Effector CD4-positive, alpha-beta T cell (primary cell): ENCODE data around the gene RPL15.
"Not testable (repeated sequence)": the region's sequence is repeated elsewhere in the genome, so short reads cannot be mapped to it uniquely, and the experiment has no call there.

Source experiments
- DNase-seq: peaks from one replicate; pipeline ENCODE4 v3.0.0-alpha.2; 2020

RPL15 gene

GRCh38 chr3:23889950-23890349 is 27.0 kb upstream of the RPL15 start:
- no peak for DNase-seq

DNA sequence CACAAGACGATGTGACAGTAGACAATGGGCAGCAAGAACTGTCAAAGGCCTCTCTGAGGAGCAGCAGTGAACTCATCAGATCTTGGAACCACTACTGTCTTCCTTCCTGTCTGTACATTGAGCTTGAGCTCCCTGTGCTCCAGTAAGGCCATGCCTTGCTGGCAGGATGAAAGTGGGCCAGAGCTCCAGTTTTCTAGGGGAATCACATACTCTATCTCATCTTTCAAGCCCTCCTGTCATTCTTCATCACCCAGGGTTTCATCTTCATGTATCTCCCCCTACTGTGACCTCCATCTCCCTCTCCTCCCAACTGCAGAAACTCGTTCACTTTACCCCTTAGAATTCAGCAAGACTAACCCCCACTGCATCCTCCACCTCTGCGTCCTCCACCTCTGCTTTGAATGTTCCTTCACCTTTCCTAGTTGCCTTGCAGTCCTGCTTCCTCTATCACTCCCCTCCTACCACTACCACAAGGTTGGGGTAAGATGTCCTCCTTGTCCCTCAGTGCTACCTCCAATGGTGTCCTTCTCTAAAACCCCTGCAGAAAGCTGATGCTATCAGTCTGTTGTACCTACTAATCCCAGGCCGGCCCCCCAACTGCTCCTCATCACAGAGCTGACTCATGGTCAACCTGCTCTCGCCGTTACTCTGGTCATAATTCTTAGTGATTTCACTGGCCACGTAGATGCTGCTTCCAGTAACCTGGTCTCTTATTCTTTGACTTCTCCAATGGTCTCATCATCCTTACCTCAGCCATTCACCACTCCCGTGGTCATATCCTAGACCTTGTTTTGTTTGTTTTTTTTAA is 22.5 kb upstream of the RPL15 start:
- DNase-seq = no peak

DNA sequence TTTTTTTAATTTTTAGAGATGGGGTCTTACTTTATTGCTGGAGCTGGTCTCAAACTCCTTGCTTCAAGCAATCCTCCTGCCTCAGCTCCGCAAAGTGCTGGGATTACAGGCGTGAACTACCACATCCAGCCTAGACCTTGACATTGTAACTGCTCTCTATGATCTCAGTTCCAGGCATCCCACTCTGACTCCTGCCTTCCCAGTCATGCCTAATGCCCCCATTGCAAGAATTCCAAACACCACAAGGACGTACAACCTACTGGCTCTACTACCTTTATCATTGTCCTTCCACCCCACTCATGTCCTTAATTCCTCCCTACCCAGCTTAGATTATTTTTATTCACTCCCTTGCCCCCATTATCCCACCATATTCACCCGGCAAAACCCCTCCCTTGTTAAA is 21.8 kb upstream of the RPL15 start:
- DNase-seq = no peak

GRCh38 chr3:23900744-23901143 is 16.2 kb upstream of the RPL15 start:
- no peak for DNase-seq

- no peak for DNase-seq
Observed at GRCh38 chr3:23904545-23904944, 12.4 kb upstream of the RPL15 start.

DNA sequence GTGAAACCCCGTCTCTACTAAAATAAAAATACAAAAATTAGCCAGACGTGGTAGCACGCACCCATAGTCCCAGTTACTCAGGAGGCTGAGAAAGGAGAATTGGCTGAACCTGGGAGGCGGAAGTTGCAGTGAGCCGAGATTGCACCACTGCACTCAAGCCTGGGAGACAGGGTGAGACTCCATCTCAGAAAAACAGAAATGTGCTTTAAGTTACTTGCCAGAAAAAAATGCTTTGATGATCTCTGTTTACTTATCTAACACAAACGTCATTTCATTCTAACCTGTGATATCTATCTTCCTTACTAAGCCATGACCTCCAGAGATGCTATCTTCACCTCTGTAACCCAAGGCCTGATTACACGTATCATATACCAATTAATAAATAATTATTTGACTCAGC is 7.6 kb upstream of the RPL15 start:
- no peak for DNase-seq

GRCh38 chr3:23911397-23911796 is 5.5 kb upstream of the RPL15 start:
- DNase-seq = no peak

GRCh38 chr3:23912335-23912734 is 4.6 kb upstream of the RPL15 start:
- not testable (repeated sequence) for DNase-seq

DNA sequence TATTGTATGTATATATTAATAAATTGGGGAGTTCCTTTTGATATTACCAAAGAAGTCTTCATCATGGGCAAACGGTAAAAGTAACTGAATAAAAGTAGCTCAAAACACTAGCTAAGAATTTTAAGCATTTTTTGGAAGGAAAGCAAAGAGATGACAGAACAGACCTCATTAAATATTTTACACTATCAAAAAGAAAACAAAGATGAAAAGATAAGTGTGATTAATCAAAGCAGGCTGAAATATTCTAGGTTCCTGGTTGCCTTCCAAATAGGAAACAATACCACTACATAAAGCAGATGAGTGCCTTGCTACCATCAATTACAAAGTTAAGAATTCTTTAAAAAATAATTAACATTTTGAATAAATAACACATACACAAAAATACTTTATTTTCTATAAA is 3.8 kb upstream of the RPL15 start:
- no peak for DNase-seq

DNA sequence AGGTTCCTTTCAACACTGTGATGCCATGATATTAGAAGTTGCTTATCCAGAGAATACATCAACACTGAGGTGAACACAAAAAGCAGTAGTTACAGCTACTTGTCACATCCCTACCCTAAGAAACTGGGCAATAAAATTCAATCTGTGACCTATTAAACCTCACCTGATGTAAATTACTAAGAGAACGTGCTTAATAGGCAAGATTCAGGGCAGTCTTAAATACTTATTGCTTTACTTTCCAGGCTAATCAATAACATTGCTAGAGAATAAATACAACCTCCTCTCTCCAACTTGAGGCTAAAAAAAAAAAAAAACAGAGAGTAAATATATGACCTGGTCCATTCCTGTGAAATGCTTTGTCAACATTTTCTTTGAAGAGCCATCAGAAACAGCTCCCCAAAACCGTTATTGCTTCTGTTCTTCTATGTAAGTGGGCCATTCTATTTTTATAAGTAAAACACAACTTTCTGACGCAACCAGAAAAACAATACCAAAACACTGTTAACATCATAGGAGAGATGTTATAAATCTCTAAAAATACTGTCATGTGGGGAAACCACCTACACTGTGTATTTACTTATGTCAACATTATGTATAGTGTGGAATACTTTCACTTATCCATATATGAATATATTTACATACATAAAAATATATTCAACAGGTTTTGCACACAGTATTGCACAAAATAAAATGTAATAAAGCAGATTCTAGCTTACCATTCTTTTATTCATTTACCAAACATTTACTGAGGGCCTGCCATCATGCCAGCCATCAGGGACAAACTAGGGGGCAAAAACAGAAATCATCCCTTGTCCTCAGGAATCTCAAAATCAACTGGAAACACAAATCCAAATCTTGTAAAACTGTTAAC is 2.8 kb upstream of the RPL15 start:
- no peak for DNase-seq

- DNase-seq = no peak
Observed at GRCh38 chr3:23915537-23916108, 1.3 kb upstream of the RPL15 start.

- DNase-seq = no peak
Observed at GRCh38 chr3:23916152-23916885, 613 bp upstream of the RPL15 start.

DNA sequence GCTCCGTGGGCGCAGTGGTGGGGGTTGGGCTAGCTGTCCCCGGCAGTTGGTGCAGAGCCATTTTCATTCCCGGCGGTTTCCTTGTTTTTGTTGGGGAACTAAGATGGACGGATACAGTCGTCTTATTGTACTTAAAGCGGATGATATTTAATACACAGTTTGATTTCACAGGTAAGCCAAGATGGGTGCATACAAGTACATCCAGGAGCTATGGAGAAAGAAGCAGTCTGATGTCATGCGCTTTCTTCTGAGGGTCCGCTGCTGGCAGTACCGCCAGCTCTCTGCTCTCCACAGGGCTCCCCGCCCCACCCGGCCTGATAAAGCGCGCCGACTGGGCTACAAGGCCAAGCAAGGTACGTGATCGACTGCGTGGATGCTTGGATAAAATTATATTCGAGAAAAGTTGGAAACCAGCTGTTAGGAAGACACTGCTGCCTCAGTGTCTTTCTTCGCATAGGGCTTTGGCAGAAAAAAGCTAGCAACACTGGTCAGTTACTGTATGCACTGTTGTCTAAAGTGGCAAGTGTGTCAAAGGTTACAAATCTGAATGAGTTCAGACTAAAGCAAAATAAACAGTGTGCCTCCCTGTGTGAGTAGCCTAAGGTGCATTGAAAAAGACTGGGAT is 859 bp downstream of the RPL15 start:
- not testable (repeated sequence) for DNase-seq

DNA sequence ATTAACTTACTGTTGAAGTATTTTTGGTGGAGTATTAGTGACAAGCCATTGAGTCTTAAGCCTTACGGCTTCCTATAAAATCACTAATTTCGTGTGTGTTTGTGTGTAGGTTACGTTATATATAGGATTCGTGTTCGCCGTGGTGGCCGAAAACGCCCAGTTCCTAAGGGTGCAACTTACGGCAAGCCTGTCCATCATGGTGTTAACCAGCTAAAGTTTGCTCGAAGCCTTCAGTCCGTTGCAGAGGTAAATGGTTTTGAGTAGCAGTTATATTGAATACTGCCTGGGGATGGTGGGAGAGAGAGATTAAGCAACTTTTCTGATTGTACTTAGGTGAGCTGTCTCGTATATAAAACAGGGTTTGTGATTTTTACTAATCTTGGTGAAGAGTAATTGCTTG is 1.4 kb downstream of the RPL15 start:
- DNase-seq = not testable (repeated sequence)

DNA sequence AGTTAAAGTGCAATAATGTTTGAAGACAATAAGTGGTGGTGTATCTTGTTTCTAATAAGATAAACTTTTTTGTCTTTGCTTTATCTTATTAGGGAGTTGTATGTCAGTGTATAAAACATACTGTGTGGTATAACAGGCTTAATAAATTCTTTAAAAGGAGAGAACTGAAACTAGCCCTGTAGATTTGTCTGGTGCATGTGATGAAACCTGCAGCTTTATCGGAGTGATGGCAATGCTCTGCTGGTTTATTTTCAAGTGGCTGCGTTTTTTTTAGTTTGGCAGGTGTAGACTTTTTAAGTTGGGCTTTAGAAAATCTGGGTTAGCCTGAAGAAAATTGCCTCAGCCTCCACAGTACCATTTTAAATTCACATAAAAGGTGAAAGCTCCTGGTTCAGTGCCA is 2.7 kb downstream of the RPL15 start:
- DNase-seq = no peak

GRCh38 chr3:23920151-23920655 is 3.3 kb downstream of the RPL15 start:
- DNase-seq = no peak

DNA sequence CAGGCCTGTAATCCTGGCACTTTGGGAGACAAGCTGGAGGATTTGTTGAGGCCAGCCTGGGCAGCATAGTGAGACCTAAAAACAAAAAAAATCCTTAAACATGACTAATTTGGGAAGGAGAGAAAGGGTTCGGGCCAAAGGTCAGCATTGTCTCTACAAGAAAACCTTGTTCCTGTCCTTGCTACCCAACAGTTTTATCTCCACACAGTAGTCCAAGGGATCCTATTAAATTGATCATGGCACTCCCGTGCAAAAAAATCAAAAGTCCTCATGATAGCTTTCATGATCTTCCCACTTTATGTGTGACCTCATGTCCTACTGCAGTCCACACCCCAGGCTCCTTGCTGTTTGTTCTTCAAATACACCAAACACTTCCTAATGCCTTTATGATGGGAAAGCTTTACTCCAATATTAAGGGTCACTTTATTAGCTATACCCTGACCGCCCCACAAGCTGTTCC is 4.2 kb downstream of the RPL15 start:
- DNase-seq = no peak

DNA sequence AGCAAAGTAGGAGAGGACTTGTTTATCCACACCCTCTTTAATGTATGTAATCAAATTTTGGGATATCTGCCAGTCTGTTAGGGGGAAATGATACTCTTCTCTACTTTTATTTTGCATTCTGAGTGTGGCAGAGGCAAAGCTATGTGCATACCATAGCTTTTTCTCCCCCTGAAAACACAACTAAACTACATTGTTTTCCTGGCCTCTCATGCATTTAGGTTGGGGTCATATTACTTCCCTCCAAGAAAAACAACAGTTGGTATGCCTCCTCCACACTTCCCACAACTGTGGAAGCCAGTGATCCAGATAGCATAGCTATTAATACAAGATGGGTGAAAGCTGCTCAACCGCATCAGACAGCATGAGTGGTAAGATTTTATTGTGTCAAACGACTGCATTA is 6.9 kb downstream of the RPL15 start:
- no peak for DNase-seq

GRCh38 chr3:23926246-23926645 is 9.3 kb downstream of the RPL15 start:
- no peak for DNase-seq

DNA sequence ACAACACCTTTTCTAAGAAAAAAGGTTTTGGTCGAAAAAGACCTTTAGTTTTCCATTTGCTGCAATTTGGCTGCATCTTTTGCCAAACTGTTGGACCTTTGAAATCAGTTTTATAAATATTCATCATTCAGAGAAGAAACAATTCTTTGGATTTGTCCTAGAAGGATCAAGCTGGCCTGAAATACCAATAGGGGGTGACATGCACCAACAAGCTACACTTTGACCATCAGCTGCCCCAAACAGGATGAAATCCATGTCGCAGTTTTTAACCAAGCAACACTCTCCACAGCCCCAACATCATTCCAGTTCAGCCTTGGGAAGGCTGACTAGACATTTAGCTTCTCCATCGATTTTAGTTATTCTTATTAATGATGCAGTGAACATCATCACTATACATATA is 9.8 kb downstream of the RPL15 start:
- no peak for DNase-seq

GRCh38 chr3:23928524-23928923 is 11.6 kb downstream of the RPL15 start:
- DNase-seq = no peak

GRCh38 chr3:23931597-23931996 is 14.7 kb downstream of the RPL15 start:
- no peak for DNase-seq
